ENCODE results near the gene PDK2.

PDK2 gene

DNA sequence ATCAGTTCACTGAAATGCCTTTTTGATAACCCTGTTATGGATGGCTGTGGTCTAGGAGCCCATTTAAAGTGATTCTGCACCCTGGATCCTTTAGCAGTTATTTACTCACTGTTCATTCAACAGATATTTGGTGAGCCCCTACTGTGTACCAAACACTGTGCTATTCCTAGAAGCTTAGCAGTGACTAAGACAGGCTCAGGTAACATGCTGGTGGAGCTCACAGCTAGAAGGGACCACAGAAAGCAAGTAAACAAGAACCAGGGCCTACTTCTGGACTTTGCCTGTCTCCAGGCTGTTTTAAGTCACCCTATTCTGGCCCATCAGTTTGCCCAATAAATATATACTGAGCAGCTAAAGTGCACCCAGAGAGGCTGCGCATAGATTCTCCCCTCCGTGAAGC, 28.2 kb upstream of the PDK2 start:
- no peak overlapping the region for H2AFZ ChIP-seq (ENCODE audit: low read depth, low read length, severe bottlenecking)
- H3K36me3 ChIP-seq (ENCODE audit: low read length) = no peaks in the 10 kb centered on the region
- no peaks in the 10 kb centered on the region for H3K9me2 ChIP-seq (replicated peaks; ENCODE audit: insufficient read depth, low read length)
- H3K4me2 ChIP-seq (ENCODE audit: low read depth, low read length, poor library complexity, severe bottlenecking) = no peak overlapping the region
- no peaks in the 10 kb centered on the region for H3K9me3 ChIP-seq (ENCODE audit: insufficient read depth, low read length)
- no peaks in the 10 kb centered on the region for H3K79me2 ChIP-seq (ENCODE audit: insufficient read depth, low read length)
- no peaks in the 10 kb centered on the region for H3F3A ChIP-seq (ENCODE audit: insufficient read depth)
- no peak overlapping the region for H3K27ac ChIP-seq (ENCODE audit: low read depth, low read length)
- H3K27me3 ChIP-seq (ENCODE audit: low read length) = no peaks in the 10 kb centered on the region
- no peaks in the 10 kb centered on the region for H4K20me1 ChIP-seq (ENCODE audit: low read depth, low read length)
- no peak for TF ChIP-seq EZH2phosphoT487 (conservative IDR thresholded peaks at IDR 0.05; ENCODE audit: low read length)
- no peak for TF ChIP-seq CTCF (IDR thresholded peaks at IDR 0.05; ENCODE audit: insufficient read depth, low read length, poor library complexity, severe bottlenecking)
- H3K4me3 ChIP-seq (ENCODE audit: insufficient read depth, low read length, poor library complexity, severe bottlenecking) = no peak overlapping the region
- no peak overlapping the region for H3K9ac ChIP-seq (ENCODE audit: low read length)

DNA sequence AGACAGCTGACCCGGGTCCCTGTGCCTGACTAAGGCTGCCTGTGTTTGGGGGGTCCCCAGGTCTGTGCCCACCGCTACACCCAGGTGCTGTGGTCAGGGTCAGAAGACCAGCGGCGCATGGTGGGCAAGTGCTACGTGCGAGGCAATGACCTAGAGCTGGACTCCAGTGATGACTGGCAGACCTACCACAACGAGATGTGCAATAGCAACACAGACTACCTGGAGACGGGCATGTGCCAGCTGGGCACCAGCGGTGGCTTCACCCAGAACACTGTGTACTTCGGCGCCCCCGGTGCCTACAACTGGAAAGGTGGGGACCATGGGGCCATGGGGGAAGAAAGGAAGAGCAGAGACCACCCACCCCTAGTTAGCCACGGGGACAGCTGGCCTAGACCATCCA, 27.2 kb upstream of the PDK2 start:
- Histone ChIP-seq H4K20me1 (ENCODE audit: low read depth, low read length) (no peaks in the 10 kb centered on the region), H3K9ac (ENCODE audit: low read length) (no peak overlapping the region), H3K9me3 (ENCODE audit: insufficient read depth, low read length) (no peaks in the 10 kb centered on the region), H2AFZ (ENCODE audit: low read depth, low read length, severe bottlenecking) (no peak overlapping the region), H3K9me2 (replicated peaks; ENCODE audit: insufficient read depth, low read length) (no peaks in the 10 kb centered on the region), H3K79me2 (ENCODE audit: insufficient read depth, low read length) (no peaks in the 10 kb centered on the region), H3K27me3 (ENCODE audit: low read length) (no peaks in the 10 kb centered on the region), H3F3A (ENCODE audit: insufficient read depth) (no peaks in the 10 kb centered on the region), H3K36me3 (ENCODE audit: low read length) (no peaks in the 10 kb centered on the region), H3K4me2 (ENCODE audit: low read depth, low read length, poor library complexity, severe bottlenecking) (no peak overlapping the region), H3K4me3 (ENCODE audit: insufficient read depth, low read length, poor library complexity, severe bottlenecking) (no peak overlapping the region), H3K27ac (ENCODE audit: low read depth, low read length) (no peak overlapping the region)
- TF ChIP-seq CTCF (IDR thresholded peaks at IDR 0.05; ENCODE audit: insufficient read depth, low read length, poor library complexity, severe bottlenecking) (no peak), EZH2phosphoT487 (conservative IDR thresholded peaks at IDR 0.05; ENCODE audit: low read length) (no peak)

DNA sequence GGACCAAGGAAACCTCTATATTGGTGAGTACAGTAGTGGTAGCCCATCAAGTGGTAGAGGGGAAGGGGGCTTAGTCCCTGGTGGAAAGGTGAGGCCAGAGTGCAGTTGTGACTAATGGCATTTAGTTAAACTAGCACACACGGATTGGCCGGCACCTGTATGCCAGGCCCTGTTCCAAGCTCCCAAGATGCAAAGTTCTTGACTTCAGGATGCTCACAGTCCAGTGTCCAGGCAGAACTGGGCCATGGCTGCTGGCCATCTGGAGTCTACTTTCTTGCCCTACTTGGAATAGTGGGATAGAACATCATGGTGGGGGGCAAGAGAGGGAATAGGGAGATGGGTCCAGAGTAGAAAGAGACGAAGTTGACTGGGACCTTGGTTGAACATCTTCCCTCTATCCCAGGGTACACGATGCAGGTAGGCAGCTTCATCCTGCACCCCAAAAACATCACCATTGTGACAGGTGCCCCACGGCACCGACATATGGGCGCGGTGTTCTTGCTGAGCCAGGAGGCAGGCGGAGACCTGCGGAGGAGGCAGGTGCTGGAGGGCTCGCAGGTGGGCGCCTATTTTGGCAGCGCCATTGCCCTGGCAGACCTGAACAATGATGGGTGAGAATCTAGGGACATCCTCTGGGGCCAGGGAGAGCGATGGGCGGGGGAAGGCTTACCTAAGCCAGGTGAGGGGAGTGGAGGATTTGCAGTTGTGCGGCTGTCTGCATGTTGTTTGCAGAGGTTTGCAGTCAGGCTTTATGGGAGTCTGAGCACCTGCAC, 24.1 kb upstream of the PDK2 start:
- no peaks in the 10 kb centered on the region for H3K9me2 ChIP-seq (replicated peaks; ENCODE audit: insufficient read depth, low read length)
- TF ChIP-seq EZH2phosphoT487 (conservative IDR thresholded peaks at IDR 0.05; ENCODE audit: low read length) (no peak), CTCF (IDR thresholded peaks at IDR 0.05; ENCODE audit: insufficient read depth, low read length, poor library complexity, severe bottlenecking) (no peak)
- no peak overlapping the region for H3K9ac ChIP-seq (ENCODE audit: low read length)
- H3K27ac ChIP-seq (ENCODE audit: low read depth, low read length) = no peak overlapping the region
- no peaks in the 10 kb centered on the region for H3F3A ChIP-seq (ENCODE audit: insufficient read depth)
- H4K20me1 ChIP-seq (ENCODE audit: low read depth, low read length) = no peaks in the 10 kb centered on the region
- no peaks in the 10 kb centered on the region for H3K9me3 ChIP-seq (ENCODE audit: insufficient read depth, low read length)
- no peaks in the 10 kb centered on the region for H3K79me2 ChIP-seq (ENCODE audit: insufficient read depth, low read length)
- H3K36me3 ChIP-seq (ENCODE audit: low read length) = no peaks in the 10 kb centered on the region
- no peak overlapping the region for H3K4me2 ChIP-seq (ENCODE audit: low read depth, low read length, poor library complexity, severe bottlenecking)
- no peak overlapping the region for H3K4me3 ChIP-seq (ENCODE audit: insufficient read depth, low read length, poor library complexity, severe bottlenecking)
- H3K27me3 ChIP-seq (ENCODE audit: low read length) = no peaks in the 10 kb centered on the region
- no peak overlapping the region for H2AFZ ChIP-seq (ENCODE audit: low read depth, low read length, severe bottlenecking)
